ENCODE data around the gene GATAD2A. TPM values are rescaled to one million over a fixed set of nuclear protein-coding genes. Genes with fewer than 3 reads are reported as not detected.

GATAD2A gene
- total and polyA plus RNA-seq, 2 of the 13 experiments (the other 11 are each of a cell fraction or from before 2014, with no cell fraction given): 16.8 to 28.6 TPM

DNA sequence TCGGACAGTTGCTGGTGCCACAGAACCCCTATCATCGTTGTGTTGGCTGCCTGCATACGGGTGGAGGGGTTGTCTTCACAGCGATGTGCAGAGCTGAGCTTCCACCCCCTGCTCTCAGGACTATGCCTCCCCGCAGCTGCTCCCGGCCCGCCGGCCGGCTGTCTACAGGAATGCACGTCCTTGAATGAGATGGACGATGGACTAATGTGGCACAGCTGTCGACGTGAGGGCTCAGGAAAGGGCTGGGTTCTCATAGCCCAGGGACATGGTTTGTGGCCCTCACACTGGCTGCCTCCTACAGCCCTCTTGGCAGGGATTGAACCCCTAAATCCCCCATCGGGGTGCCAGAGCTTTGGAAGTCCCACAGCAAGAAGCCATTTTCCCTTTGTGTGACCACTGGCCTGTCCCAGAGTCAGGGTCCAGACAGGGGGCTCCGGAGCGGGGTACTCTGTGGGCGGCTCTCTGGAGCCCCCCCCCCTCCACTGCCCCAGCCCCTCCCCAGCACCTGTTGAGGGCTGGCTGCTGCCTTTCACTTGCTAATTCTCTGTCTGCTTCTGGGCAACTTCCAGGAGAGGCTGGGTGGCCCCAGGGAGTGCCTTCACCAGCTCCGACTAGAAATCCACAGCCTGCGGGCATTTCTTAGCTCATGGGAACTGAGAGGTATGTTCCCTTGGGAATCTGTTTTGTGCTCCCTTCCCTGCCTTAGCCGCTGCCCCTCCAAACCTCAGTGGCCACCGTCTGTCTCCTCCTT lies 69.7 kb downstream of the GATAD2A start:
- intact Hi-C loops (cut with micrococcal nuclease; ENCODE audit: unreplicated experiment): no loop called here
- ATAC-seq: peak; percentile 30; the same call in 2 of the 3 replicates
- TF ChIP-seq, protein P1, sequence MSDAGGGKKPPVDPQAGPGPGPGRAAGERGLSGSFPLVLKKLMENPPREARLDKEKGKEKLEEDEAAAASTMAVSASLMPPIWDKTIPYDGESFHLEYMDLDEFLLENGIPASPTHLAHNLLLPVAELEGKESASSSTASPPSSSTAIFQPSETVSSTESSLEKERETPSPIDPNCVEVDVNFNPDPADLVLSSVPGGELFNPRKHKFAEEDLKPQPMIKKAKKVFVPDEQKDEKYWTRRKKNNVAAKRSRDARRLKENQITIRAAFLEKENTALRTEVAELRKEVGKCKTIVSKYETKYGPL (CRISPR knock-in tag; IDR thresholded peaks at IDR 0.05): no peak
- no peak for TF ChIP-seq ADNP (CRISPR knock-in tag; IDR thresholded peaks at IDR 0.05)
- TF ChIP-seq ARNT (IDR thresholded peaks at IDR 0.05): no peak
- no peak for TF ChIP-seq HBP1 (CRISPR knock-in tag; IDR thresholded peaks at IDR 0.05; ENCODE audit: low read depth)
- TF ChIP-seq RAD51 (IDR thresholded peaks at IDR 0.05; ENCODE audit: borderline replicate concordance): no peak
- no peak for TF ChIP-seq KAT2B (IDR thresholded peaks at IDR 0.05; ENCODE audit: borderline replicate concordance, low read depth, low read length)
- TF ChIP-seq ZNF513 (CRISPR knock-in tag; conservative IDR thresholded peaks at IDR 0.05): no peak
- no peak for TF ChIP-seq ZNF577 (CRISPR knock-in tag; IDR thresholded peaks at IDR 0.05; ENCODE audit: borderline replicate concordance, low read depth)
- no peak for TF ChIP-seq ZXDC (CRISPR knock-in tag; IDR thresholded peaks at IDR 0.05)
- TF ChIP-seq, protein P2, sequence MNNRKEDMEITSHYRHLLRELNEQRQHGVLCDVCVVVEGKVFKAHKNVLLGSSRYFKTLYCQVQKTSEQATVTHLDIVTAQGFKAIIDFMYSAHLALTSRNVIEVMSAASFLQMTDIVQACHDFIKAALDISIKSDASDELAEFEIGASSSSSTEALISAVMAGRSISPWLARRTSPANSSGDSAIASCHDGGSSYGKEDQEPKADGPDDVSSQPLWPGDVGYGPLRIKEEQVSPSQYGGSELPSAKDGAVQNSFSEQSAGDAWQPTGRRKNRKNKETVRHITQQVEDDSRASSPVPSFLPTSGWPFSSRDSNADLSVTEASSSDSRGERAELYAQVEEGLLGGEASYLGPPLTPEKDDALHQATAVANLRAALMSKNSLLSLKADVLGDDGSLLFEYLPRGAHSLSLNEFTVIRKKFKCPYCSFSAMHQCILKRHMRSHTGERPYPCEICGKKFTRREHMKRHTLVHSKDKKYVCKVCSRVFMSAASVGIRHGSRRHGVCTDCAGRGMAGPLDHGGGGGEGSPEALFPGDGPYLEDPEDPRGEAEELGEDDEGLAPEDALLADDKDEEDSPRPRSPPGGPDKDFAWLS (CRISPR knock-in tag; IDR thresholded peaks at IDR 0.05; ENCODE audit: borderline replicate concordance): no peak
- no peak for TF ChIP-seq SRY (CRISPR knock-in tag; IDR thresholded peaks at IDR 0.05)
- TF ChIP-seq ZNF18 (CRISPR knock-in tag; IDR thresholded peaks at IDR 0.05; ENCODE audit: insufficient replicate concordance): no peak
- no peak for TF ChIP-seq NFRKB (IDR thresholded peaks at IDR 0.05)

More for the DNA sequence above, 69.7 kb downstream of the GATAD2A start:
- no peak for FAIRE-seq
- Histone ChIP-seq H4K20me1 (ENCODE audit: insufficient read depth, low read length) (peaks cover 4% of the 10 kb centered on the region; the same call in 1 of the 2 replicates), H2AFZ (ENCODE audit: low read length) (no peak overlapping the region), H3K9ac (ENCODE audit: insufficient read depth, low read depth, low read length) (no peak overlapping the region), H3K9me3 (ENCODE audit: low read length) (no peaks in the 10 kb centered on the region), H3K36me3 (replicated peaks in 1 of 2; ENCODE audit: control insufficient read depth in 1 of 2, insufficient read depth in 2 of 2, low read length in 2 of 2) (peaks cover 10 to 41% of the 10 kb centered on the region in 2 experiments), H3K4me2 (ENCODE audit: low read depth, low read length) (no peak overlapping the region), H3K27me3 (ENCODE audit: control insufficient read depth in 1 of 2, insufficient read depth in 2 of 2, low read length in 2 of 2) (no peaks in the 10 kb centered on the region), H3K4me1 (ENCODE audit: insufficient read depth, low read length) (no peaks in the 10 kb centered on the region), H3K79me2 (ENCODE audit: insufficient read depth, low read length) (peaks cover 43% of the 10 kb centered on the region), H3K27ac (ENCODE audit: extremely low read length, insufficient read depth, low read length) (no peak overlapping the region), H3K4me3 (replicated peaks in 1 of 3; ENCODE audit: insufficient read depth in 1 of 3, low read depth in 2 of 3, low read length in 3 of 3) (no peak overlapping the region)
- no peak for DNase-seq (ENCODE audit: low spot score)
- in situ Hi-C loops (cut with HindIII; ENCODE audit: extremely low pct_ligation_motif_present, low pct_unique_long_range_greater_than_20kb): no loop called here
- CTCF ChIA-PET (ENCODE audit: low intra/inter-chr PET ratio, low total read pairs): no interaction called here
- no TSS peak for BruUV-seq (replicated peaks)
- POLR2A ChIA-PET: interaction anchor here (1.2 kb wide), 1 partner anchor 70 kb away, joined by 4 read pairs; the partner anchor contains the start of gene GATAD2A
- 97% methylated on average over 7 of the region's 21 CpGs for WGBS (ENCODE audit: low lambda C conversion rate)
